K562 (cell line): ENCODE measurements around the gene PPM1E. TPM values are rescaled to one million over a fixed set of nuclear protein-coding genes. Genes with fewer than 3 reads are reported as not detected.

Experiments
- FIP1L1 ChIP-seq: fragments of 200-400 bp; formaldehyde crosslinking; IDR thresholded peaks from 2 replicates; pipeline ENCODE4 v1.6.1; 2018; ENCODE audit warnings: mild to moderate bottlenecking, low read depth, low read length; ENCODE audit not compliant: poor library complexity, severe bottlenecking
- KAT8 ChIP-seq: fragments of 450-650 bp; IDR thresholded peaks from 2 replicates; pipeline ENCODE4 v1.6.1; 2016; ENCODE audit warnings: low read depth, mild to moderate bottlenecking
- PBX2 ChIP-seq, 2 experiments: IDR thresholded peaks in 1 of 2; conservative IDR thresholded peaks in 1 of 2; 2 replicates each; pipeline ENCODE4 v1.6.1; 2016; ENCODE audit warnings: low read depth in 2 of 2, mild to moderate bottlenecking in 1 of 2, missing compliant biosample characterization in 1 of 2, missing genetic modification characterization in 1 of 2, moderate library complexity in 1 of 2
- PCBP1 ChIP-seq: fragments of 200-400 bp; formaldehyde crosslinking; IDR thresholded peaks from 2 replicates; pipeline ENCODE4 v1.6.1; 2018; ENCODE audit warnings: mild to moderate bottlenecking, low read depth, low read length; ENCODE audit not compliant: poor library complexity, severe bottlenecking
- ZC3H8 ChIP-seq: fragments of 450-650 bp; IDR thresholded peaks from 2 replicates; pipeline ENCODE4 v1.6.1; 2017
- ZEB2 ChIP-seq: fragments of 450-650 bp; IDR thresholded peaks from 2 replicates; pipeline ENCODE4 v1.6.1; 2016
- ZNF133 ChIP-seq: fragments of 250-450 bp; sonication (Bioruptor Pico); IDR thresholded peaks from 2 replicates; pipeline ENCODE4 v1.4.0; 2020; ENCODE audit warnings: mild to moderate bottlenecking
- polyA plus RNA-seq, 8 experiments: library from polyadenylated mRNA; depleted of rRNA in 4 of 8; stranded (reverse) in 5 of 8; unstranded in 3 of 8; fragments of >200 nt; fragmentation: Nextera tagmentation in 2 of 8; fragmentation: Illumina TruSeq in 1 of 8; extraction: Ambion mirVana in 2 of 8; extraction: Trizol in 1 of 8; gene quantifications; 2 replicates each; pipeline versions ENCODE4 v1.2.1 to v1.2.3, GENCODE V29; 2011 to 2014; ENCODE audit warnings: inconsistent platforms in 1 of 8, missing spikeins in 1 of 8
- total RNA-seq, 7 experiments: library from RNA; depleted of rRNA in 6 of 7; stranded (reverse); fragments of >200 nt in 6 of 7; fragmentation: Illumina TruSeq in 2 of 7; extraction: Trizol in 2 of 7; gene quantifications; 2 replicates each; pipeline versions ENCODE4 v1.2.1 to v1.2.3, GENCODE V29; 2011 to 2021; ENCODE audit warnings: low replicate concordance in 1 of 7
- TF ChIP-seq, protein P1 (sequence below), 3 experiments: fragments of 200-800 bp in 1 of 3; fragments of 250-450 bp in 1 of 3; fragments of 450-650 bp in 1 of 3; sonication (Bioruptor Pico) in 1 of 3; sonication (Bioruptor generic) in 1 of 3; formaldehyde crosslinking in 1 of 3; IDR thresholded peaks; 2 replicates each; pipeline versions ENCODE4 v1.6.1 to v1.8.0; 2016 to 2022; ENCODE audit warnings: mild to moderate bottlenecking in 2 of 3, missing genetic modification characterization in 2 of 3, missing compliant biosample characterization in 1 of 3, moderate library complexity in 1 of 3
- TF ChIP-seq, protein P2 (sequence below): IDR thresholded peaks from 2 replicates; pipeline ENCODE4 v1.6.1; 2016; ENCODE audit warnings: missing genetic modification characterization, missing compliant biosample characterization
- TF ChIP-seq, protein P3 (sequence below), 2 experiments: IDR thresholded peaks; 2 replicates each; pipeline ENCODE4 v1.6.1; 2012; ENCODE audit warnings: improper control_type of control experiment in 2 of 2, low read depth in 2 of 2, low read length in 2 of 2, borderline replicate concordance in 1 of 2
- TF ChIP-seq, protein P4 (sequence below): fragments of 150-350 bp; conservative IDR thresholded peaks from 2 replicates; pipeline ENCODE4 v1.6.1; 2014; ENCODE audit warnings: low read length

Gene PPM1E
- total and polyA plus RNA-seq, 9 of the 15 experiments (the other 6 are each of a cell fraction or from before 2014, with no cell fraction given), result 1.0 to 5.7 (median 4.7) TPM

DNA sequence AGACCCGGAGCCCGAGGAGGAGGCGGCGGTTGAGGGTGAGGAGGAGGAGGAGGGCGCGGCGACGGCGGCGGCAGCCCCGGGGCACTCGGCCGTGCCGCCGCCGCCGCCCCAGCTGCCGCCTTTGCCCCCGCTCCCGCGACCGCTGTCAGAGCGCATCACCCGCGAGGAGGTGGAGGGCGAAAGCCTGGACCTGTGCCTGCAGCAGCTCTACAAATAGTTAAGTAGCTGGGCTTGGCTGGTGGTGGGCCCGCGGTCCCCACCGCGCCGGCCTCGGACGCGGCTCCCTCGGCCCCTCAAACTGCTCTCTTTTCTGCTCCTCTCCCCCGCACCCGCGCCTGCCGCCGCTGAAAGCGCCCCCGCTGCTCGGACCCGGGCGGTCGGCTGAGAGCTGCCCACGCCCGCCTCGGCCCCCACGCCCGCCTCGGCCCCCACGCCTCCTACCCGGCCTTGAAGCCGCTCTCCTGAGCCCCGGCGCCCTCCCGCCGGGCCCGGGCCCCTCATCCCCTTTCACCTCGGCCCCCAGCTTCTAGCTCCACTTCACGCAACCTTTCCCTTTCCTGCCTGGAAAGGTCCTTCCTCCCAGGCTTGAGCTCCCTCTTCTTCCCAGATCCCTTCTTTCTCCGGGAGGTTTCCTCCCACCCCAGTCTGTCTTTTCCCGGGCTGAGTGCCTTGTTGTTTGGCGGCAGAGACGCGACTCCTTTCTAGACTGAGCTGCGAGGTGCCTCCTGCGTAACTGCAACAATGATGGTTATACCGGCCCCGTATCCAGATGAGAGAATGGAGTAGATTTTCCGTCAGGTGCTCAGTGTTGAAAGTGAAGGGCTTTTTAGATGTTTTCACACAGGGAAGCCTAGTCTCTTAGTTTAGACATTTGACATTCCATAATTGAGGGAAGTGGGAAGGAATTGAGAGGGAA is 850 bp downstream of the PPM1E start (continued):
- TF ChIP-seq, protein P1, sequence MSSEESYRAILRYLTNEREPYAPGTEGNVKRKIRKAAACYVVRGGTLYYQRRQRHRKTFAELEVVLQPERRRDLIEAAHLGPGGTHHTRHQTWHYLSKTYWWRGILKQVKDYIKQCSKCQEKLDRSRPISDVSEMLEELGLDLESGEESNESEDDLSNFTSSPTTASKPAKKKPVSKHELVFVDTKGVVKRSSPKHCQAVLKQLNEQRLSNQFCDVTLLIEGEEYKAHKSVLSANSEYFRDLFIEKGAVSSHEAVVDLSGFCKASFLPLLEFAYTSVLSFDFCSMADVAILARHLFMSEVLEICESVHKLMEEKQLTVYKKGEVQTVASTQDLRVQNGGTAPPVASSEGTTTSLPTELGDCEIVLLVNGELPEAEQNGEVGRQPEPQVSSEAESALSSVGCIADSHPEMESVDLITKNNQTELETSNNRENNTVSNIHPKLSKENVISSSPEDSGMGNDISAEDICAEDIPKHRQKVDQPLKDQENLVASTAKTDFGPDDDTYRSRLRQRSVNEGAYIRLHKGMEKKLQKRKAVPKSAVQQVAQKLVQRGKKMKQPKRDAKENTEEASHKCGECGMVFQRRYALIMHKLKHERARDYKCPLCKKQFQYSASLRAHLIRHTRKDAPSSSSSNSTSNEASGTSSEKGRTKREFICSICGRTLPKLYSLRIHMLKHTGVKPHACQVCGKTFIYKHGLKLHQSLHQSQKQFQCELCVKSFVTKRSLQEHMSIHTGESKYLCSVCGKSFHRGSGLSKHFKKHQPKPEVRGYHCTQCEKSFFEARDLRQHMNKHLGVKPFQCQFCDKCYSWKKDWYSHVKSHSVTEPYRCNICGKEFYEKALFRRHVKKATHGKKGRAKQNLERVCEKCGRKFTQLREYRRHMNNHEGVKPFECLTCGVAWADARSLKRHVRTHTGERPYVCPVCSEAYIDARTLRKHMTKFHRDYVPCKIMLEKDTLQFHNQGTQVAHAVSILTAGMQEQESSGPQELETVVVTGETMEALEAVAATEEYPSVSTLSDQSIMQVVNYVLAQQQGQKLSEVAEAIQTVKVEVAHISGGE (CRISPR knock-in tag; IDR thresholded peaks at IDR 0.05), result peak in 1 of 3 experiments; percentile 51; a peak in 1 of 6 replicates
- TF ChIP-seq, protein P2, sequence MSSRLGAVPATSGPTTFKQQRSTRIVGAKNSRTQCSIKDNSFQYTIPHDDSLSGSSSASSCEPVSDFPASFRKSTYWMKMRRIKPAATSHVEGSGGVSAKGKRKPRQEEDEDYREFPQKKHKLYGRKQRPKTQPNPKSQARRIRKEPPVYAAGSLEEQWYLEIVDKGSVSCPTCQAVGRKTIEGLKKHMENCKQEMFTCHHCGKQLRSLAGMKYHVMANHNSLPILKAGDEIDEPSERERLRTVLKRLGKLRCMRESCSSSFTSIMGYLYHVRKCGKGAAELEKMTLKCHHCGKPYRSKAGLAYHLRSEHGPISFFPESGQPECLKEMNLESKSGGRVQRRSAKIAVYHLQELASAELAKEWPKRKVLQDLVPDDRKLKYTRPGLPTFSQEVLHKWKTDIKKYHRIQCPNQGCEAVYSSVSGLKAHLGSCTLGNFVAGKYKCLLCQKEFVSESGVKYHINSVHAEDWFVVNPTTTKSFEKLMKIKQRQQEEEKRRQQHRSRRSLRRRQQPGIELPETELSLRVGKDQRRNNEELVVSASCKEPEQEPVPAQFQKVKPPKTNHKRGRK (tag), result no peak
- TF ChIP-seq, protein P3, sequence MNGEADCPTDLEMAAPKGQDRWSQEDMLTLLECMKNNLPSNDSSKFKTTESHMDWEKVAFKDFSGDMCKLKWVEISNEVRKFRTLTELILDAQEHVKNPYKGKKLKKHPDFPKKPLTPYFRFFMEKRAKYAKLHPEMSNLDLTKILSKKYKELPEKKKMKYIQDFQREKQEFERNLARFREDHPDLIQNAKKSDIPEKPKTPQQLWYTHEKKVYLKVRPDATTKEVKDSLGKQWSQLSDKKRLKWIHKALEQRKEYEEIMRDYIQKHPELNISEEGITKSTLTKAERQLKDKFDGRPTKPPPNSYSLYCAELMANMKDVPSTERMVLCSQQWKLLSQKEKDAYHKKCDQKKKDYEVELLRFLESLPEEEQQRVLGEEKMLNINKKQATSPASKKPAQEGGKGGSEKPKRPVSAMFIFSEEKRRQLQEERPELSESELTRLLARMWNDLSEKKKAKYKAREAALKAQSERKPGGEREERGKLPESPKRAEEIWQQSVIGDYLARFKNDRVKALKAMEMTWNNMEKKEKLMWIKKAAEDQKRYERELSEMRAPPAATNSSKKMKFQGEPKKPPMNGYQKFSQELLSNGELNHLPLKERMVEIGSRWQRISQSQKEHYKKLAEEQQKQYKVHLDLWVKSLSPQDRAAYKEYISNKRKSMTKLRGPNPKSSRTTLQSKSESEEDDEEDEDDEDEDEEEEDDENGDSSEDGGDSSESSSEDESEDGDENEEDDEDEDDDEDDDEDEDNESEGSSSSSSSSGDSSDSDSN (IDR thresholded peaks at IDR 0.05; ENCODE audit: borderline replicate concordance in 1 of 2, low read depth in 2 of 2, low read length in 2 of 2), result peak; percentile 52 to 57; a peak in 2 of 4 replicates
- TF ChIP-seq ZEB2 (no peak), FIP1L1 (no peak), ZNF133 (no peak), PCBP1 (peak; percentile 65), ZC3H8 (no peak), PBX2 (CRISPR knock-in tag; IDR thresholded peaks at IDR 0.05; ENCODE audit: low read depth) (no peak), PBX2 (tag; conservative IDR thresholded peaks at IDR 0.05; ENCODE audit: low read depth) (no peak), KAT8 (no peak)
- TF ChIP-seq, protein P4, sequence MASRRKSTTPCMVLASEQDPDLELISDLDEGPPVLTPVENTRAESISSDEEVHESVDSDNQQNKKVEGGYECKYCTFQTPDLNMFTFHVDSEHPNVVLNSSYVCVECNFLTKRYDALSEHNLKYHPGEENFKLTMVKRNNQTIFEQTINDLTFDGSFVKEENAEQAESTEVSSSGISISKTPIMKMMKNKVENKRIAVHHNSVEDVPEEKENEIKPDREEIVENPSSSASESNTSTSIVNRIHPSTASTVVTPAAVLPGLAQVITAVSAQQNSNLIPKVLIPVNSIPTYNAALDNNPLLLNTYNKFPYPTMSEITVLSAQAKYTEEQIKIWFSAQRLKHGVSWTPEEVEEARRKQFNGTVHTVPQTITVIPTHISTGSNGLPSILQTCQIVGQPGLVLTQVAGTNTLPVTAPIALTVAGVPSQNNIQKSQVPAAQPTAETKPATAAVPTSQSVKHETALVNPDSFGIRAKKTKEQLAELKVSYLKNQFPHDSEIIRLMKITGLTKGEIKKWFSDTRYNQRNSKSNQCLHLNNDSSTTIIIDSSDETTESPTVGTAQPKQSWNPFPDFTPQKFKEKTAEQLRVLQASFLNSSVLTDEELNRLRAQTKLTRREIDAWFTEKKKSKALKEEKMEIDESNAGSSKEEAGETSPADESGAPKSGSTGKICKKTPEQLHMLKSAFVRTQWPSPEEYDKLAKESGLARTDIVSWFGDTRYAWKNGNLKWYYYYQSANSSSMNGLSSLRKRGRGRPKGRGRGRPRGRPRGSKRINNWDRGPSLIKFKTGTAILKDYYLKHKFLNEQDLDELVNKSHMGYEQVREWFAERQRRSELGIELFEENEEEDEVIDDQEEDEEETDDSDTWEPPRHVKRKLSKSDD, result no peak
